Stimulated activated CD4-positive, alpha-beta T cell treated with anti-CD3 and anti-CD28 coated beads, TNF-alpha, amount 100 ng/mL, for 4 hours (primary cell): ENCODE measurements around the gene FSHB.
"Not testable (repeated sequence)": the region's sequence is repeated elsewhere in the genome, so short reads cannot be mapped to it uniquely, and the experiment has no call there.

ENCODE experiments used
- DNase-seq, 3 experiments: peaks; one replicate each; pipeline ENCODE4 v3.0.0-alpha.2; 2020; ENCODE audit warnings: low read depth in 3 of 3

FSHB gene

DNA sequence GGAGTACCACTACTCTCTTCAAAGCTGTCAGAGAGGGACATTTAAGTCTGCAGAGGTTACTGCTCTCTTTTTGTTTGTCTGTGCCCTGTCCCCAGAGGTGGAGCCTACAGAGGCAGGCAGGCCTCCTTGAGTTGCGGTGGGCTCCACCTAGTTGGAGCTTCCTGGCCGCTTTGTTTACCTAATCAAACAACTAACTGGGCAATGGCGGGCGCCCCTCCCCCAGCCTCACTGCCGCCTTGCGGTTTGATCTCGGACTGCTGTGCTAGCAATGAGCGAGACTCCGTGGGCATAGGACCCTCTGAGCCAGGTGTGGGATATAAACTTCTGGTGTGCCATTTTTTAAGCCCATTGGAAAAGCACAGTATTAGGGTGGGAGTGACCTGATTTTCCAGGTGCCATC is 37.8 kb downstream of the FSHB start:
- not testable (repeated sequence) for DNase-seq

DNA sequence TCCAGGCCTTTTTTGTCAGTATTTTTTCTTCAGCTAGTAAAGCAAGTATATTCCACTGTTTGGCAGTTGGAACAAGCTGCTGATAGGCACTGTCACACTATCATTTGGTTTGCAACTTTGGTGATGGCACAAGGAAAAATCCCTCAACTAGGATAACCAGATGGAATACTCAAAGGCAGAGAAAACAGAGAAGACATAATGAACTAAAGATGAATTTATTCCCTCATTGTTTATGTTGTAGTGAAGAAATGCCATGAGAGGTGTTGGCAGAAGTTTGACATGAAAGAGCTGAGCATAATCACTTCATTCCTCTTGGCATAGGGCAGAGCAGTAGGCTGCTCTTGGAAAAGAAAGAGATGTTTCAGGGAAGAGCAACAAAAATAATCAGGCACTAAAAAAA is 39.9 kb downstream of the FSHB start:
- no peak for DNase-seq

DNA sequence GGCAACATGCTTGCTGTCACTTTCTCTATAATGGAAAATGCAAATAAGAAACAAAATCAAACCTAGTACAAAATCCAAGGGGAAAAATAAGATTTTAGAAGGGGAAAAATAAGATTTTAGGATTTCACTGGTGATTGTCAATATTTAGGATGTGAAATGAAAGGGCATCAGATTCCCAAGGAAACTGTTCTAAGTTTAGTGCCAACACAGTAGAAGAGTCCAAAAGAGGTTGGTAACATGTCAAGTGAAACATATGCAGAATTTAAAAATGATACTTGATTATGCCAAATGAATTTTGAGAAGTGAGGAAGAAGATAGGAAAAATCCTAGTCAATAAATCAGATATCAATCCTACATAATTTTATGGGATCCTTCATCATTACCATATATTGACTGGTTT is 46.4 kb downstream of the FSHB start:
- no peak for DNase-seq

DNA sequence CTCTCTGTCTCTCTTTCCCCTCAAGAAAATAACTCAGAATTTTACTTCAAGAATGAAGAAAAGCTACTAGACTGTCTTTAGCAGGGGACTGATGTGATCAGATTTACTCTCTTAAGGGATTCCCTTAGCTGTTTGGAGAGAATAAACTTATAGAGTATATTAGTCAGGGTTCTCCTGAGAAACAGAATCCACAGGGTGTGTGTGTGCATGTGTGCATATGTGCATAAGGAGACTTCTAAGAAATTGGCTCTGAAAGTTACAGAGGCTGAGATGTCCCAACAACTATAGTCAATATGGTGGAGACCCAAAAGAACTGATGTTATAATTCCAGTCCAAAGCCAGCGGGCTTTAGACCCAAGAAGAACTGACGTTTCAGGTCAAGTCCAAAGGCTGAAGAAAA is 49.0 kb downstream of the FSHB start:
- no peak for DNase-seq

DNA sequence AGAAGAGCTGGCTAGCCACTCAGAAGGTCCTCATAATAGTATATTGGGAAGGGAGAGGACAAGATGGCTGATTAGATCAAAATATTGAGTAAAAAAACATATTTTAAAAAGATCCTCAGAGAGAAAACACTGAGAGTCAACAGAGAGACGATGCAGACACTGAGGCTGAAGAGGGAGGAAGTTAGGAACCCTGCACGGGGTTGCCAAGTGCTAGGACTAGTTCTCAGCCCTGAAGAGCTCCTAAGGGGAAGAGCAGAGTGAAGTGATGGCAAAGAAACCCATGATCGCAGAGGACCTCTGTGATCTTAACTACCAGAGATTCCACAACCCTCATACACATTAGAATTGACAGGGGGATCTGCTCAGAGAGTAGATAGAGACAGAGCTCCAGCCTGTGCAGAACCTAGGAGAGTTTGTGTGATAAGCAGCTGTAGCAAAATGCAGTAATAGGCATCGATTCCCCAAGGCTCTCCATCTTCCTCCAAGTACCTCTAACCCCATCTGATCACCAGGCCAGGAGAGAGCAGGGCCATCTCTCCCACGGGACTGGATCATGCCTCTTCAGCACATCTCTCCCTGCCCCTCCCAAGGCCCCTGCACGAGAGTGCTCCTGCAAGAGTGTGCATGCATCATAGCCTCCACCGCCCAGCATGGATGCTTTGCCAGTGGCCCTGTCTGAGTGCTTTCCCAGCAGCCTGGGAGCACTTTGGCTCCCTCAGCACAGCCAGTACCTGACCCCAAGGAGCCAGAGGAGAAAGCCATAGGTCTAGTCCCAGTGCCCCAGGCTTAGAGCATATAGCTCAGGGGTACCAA is 50.9 kb downstream of the FSHB start:
- DNase-seq: no peak

DNA sequence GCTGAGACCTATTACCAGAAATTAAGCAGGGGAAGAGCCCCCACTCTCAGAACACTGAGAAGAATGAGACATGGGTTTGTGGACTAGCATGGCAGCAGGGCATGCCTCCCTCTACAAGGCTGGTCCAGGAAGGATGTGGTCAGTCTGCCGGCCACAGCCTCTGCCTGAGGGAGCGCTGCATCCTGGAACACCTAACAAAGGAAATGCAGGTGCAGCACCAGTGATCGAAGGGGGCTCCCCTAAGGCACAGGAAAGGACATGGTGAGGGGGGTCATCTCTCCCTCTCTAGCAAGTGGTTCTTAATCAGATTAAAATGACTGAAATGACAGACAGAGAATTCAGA is 51.4 kb downstream of the FSHB start:
- no peak for DNase-seq
